HL-60 (cell line): ENCODE results near the gene WWP2.
"Not testable (repeated sequence)": the region's sequence is repeated elsewhere in the genome, so short reads cannot be mapped to it uniquely, and the experiment has no call there.

Experiments used
- TF ChIP-seq, protein P1 (sequence below): IDR thresholded peaks from 2 replicates; pipeline ENCODE4 v1.6.1; 2012; ENCODE audit warnings: low read depth; ENCODE audit not compliant: insufficient replicate concordance
- TF ChIP-seq, protein P2 (sequence below): IDR thresholded peaks from one replicate; pipeline ENCODE4 v1.5.1; 2011; ENCODE audit warnings: low read length, control low read depth, inconsistent platforms; ENCODE audit not compliant: insufficient read depth

DNA sequence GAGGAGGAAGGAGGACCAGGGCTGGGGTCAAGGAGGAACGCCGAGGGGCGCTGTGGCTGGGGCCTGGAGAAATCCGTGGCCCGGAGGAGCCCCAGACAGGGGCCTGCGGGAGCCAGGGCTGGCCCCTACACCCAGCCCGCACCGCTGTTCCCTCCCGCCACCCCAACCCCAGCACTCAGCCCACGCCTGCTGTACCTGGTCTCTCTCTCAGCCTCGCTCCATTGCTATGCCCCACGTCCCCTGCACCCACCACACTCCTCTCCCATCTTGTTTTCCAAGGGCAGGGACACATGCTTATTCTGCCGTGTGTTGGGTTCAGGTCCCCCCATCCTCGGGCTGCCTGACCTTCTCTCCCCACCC is 189.5 kb downstream of the WWP2 start:
- TF ChIP-seq, protein P1, sequence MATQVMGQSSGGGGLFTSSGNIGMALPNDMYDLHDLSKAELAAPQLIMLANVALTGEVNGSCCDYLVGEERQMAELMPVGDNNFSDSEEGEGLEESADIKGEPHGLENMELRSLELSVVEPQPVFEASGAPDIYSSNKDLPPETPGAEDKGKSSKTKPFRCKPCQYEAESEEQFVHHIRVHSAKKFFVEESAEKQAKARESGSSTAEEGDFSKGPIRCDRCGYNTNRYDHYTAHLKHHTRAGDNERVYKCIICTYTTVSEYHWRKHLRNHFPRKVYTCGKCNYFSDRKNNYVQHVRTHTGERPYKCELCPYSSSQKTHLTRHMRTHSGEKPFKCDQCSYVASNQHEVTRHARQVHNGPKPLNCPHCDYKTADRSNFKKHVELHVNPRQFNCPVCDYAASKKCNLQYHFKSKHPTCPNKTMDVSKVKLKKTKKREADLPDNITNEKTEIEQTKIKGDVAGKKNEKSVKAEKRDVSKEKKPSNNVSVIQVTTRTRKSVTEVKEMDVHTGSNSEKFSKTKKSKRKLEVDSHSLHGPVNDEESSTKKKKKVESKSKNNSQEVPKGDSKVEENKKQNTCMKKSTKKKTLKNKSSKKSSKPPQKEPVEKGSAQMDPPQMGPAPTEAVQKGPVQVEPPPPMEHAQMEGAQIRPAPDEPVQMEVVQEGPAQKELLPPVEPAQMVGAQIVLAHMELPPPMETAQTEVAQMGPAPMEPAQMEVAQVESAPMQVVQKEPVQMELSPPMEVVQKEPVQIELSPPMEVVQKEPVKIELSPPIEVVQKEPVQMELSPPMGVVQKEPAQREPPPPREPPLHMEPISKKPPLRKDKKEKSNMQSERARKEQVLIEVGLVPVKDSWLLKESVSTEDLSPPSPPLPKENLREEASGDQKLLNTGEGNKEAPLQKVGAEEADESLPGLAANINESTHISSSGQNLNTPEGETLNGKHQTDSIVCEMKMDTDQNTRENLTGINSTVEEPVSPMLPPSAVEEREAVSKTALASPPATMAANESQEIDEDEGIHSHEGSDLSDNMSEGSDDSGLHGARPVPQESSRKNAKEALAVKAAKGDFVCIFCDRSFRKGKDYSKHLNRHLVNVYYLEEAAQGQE = not testable (repeated sequence)
- TF ChIP-seq, protein P2, sequence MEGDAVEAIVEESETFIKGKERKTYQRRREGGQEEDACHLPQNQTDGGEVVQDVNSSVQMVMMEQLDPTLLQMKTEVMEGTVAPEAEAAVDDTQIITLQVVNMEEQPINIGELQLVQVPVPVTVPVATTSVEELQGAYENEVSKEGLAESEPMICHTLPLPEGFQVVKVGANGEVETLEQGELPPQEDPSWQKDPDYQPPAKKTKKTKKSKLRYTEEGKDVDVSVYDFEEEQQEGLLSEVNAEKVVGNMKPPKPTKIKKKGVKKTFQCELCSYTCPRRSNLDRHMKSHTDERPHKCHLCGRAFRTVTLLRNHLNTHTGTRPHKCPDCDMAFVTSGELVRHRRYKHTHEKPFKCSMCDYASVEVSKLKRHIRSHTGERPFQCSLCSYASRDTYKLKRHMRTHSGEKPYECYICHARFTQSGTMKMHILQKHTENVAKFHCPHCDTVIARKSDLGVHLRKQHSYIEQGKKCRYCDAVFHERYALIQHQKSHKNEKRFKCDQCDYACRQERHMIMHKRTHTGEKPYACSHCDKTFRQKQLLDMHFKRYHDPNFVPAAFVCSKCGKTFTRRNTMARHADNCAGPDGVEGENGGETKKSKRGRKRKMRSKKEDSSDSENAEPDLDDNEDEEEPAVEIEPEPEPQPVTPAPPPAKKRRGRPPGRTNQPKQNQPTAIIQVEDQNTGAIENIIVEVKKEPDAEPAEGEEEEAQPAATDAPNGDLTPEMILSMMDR = not testable (repeated sequence)
